ENCODE data around the gene PACRG. TPM values are rescaled to one million over a fixed set of nuclear protein-coding genes. Genes with fewer than 3 reads are reported as not detected.

PACRG gene
- polyA plus RNA-seq, 1 donor (not counting 4 experiments of a cell fraction or from before 2014, with no cell fraction given), result 0.31 TPM

DNA sequence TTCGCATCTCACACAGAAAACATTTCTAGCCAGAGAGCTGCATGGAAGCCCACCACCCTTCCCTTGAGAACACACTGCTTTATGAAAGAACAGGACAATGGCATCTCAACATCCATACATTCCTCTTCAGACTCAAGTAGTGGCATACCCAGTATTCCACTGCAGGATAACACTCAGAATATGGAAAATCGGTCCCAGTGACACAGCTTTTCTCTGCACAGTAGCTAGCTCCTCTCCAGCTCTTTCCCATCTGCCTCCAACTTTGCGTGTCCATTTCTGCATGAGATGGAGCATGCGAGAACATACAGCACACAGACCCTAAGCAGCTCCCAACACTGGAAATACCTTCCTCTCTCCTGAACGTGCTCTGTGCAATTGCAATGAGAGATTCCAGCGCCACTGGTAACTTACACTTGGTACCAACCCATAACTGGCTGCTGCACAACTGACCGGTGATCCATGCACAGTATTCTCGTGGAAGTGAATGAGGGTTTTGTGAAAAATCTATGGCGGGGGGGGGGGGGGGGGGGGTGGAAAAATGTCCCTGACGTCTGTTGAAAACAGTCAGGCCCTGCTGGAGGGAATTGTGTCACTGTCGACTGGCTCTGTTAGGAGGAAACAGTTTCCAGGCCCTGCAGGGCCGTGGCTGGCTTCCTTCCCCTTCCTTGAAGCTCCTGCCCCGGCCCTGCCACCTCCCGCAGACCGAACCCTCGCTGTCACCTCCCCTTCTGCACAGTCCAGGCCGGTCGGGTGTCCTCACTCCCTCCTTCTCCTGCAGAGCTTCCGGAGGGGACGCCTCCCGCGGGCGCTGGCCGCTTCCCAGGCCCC is 420.9 kb downstream of the PACRG start:
- no peak for DNase-seq (ENCODE audit: low read depth, low spot score)
- Histone ChIP-seq H3K9me3 (ENCODE audit: control insufficient read depth, low read depth, low read length) (peaks cover 2% of the 10 kb centered on the region), H3K4me3 (ENCODE audit: control insufficient read depth in 2 of 3, extremely low read depth in 1 of 3, insufficient read depth in 2 of 3, low read depth in 1 of 3, low read length in 3 of 3) (no peak overlapping the region), H4K20me1 (ENCODE audit: control insufficient read depth, extremely low read depth, insufficient read depth, low read length) (no peaks in the 10 kb centered on the region), H3K4me1 (ENCODE audit: control insufficient read depth, extremely low read depth, insufficient read depth, low read length) (no peaks in the 10 kb centered on the region), H2AFZ (ENCODE audit: control insufficient read depth, low read length) (no peak overlapping the region), H3K9me1 (ENCODE audit: control insufficient read depth, extremely low read depth, insufficient read depth, low read length) (no peaks in the 10 kb centered on the region), H3K27me3 (ENCODE audit: control insufficient read depth, extremely low read depth, insufficient read depth, low read length) (no peaks in the 10 kb centered on the region), H3K27ac (ENCODE audit: control insufficient read depth, insufficient read depth, low read length) (no peak overlapping the region), H3K36me3 (ENCODE audit: control insufficient read depth in 2 of 2, extremely low read depth in 1 of 2, insufficient read depth in 2 of 2, low read length in 2 of 2) (no peaks in the 10 kb centered on the region), H3K79me2 (ENCODE audit: control insufficient read depth, insufficient read depth, low read length) (no peaks in the 10 kb centered on the region), H3K4me2 (ENCODE audit: control insufficient read depth, extremely low read depth, insufficient read depth, low read depth, low read length) (no peak overlapping the region), H3K9ac (ENCODE audit: control insufficient read depth, extremely low read depth, insufficient read depth, low read length) (no peak overlapping the region)
- FAIRE-seq, result no peak
- TF ChIP-seq EZH2 (IDR thresholded peaks at IDR 0.05; ENCODE audit: low read length), result no peak
- TF ChIP-seq, protein P1, sequence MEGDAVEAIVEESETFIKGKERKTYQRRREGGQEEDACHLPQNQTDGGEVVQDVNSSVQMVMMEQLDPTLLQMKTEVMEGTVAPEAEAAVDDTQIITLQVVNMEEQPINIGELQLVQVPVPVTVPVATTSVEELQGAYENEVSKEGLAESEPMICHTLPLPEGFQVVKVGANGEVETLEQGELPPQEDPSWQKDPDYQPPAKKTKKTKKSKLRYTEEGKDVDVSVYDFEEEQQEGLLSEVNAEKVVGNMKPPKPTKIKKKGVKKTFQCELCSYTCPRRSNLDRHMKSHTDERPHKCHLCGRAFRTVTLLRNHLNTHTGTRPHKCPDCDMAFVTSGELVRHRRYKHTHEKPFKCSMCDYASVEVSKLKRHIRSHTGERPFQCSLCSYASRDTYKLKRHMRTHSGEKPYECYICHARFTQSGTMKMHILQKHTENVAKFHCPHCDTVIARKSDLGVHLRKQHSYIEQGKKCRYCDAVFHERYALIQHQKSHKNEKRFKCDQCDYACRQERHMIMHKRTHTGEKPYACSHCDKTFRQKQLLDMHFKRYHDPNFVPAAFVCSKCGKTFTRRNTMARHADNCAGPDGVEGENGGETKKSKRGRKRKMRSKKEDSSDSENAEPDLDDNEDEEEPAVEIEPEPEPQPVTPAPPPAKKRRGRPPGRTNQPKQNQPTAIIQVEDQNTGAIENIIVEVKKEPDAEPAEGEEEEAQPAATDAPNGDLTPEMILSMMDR (optimal IDR thresholded peaks at IDR 0.05 in 1 of 3, IDR thresholded peaks at IDR 0.05 in 1 of 3, conservative IDR thresholded peaks at IDR 0.05 in 1 of 3; ENCODE audit: extremely low read depth in 1 of 3, insufficient read depth in 2 of 3, low read length in 3 of 3), result no peak
- dilution Hi-C loops (cut with MboI; ENCODE audit: extremely low pct_ligation_motif_present, low sequenced_read_pairs), result no loop called here

DNA sequence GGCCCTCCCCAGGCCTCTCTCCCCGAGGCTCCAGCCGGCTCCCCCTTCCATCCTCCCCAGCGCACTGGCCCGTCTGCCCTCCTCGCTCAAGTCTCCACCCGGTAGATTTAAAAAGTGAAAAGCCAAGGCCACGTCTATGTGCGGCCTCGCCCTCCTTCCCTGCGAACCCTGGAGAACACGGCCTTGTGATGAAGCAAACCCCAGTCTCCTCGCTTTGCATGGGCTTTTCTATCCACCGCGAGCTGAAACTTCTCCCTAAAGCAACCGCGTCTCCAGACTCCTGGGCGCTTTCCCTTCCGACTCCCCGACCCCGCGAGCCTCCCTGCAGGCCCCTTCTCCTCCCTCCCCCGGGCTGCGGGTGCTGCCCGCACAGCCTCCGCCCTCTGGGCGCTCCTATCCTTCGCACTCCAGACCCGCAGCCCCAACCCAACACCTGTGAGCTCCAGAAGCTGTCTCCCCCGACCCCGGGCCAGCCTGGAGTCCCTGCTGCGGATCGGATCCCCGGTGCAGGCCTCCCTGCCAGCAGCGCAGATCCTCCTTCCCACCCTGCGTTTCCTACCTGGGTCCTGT is 421.6 kb downstream of the PACRG start:
- no peak for FAIRE-seq
- Histone ChIP-seq H3K9me3 (ENCODE audit: control insufficient read depth, low read depth, low read length) (peaks cover 2% of the 10 kb centered on the region), H3K27me3 (ENCODE audit: control insufficient read depth, extremely low read depth, insufficient read depth, low read length) (no peaks in the 10 kb centered on the region), H3K36me3 (ENCODE audit: control insufficient read depth in 2 of 2, extremely low read depth in 1 of 2, insufficient read depth in 2 of 2, low read length in 2 of 2) (no peaks in the 10 kb centered on the region), H3K9me1 (ENCODE audit: control insufficient read depth, extremely low read depth, insufficient read depth, low read length) (no peaks in the 10 kb centered on the region), H3K4me3 (ENCODE audit: control insufficient read depth in 2 of 3, extremely low read depth in 1 of 3, insufficient read depth in 2 of 3, low read depth in 1 of 3, low read length in 3 of 3) (no peak overlapping the region), H3K4me2 (ENCODE audit: control insufficient read depth, extremely low read depth, insufficient read depth, low read depth, low read length) (no peak overlapping the region), H3K79me2 (ENCODE audit: control insufficient read depth, insufficient read depth, low read length) (no peaks in the 10 kb centered on the region), H3K27ac (ENCODE audit: control insufficient read depth, insufficient read depth, low read length) (no peak overlapping the region), H2AFZ (ENCODE audit: control insufficient read depth, low read length) (no peak overlapping the region), H3K4me1 (ENCODE audit: control insufficient read depth, extremely low read depth, insufficient read depth, low read length) (no peaks in the 10 kb centered on the region), H3K9ac (ENCODE audit: control insufficient read depth, extremely low read depth, insufficient read depth, low read length) (no peak overlapping the region), H4K20me1 (ENCODE audit: control insufficient read depth, extremely low read depth, insufficient read depth, low read length) (no peaks in the 10 kb centered on the region)
- dilution Hi-C loops (cut with MboI; ENCODE audit: extremely low pct_ligation_motif_present, low sequenced_read_pairs), result no loop called here
- TF ChIP-seq, protein P1 (optimal IDR thresholded peaks at IDR 0.05 in 1 of 3, IDR thresholded peaks at IDR 0.05 in 1 of 3, conservative IDR thresholded peaks at IDR 0.05 in 1 of 3; ENCODE audit: extremely low read depth in 1 of 3, insufficient read depth in 2 of 3, low read length in 3 of 3), result no peak
- TF ChIP-seq EZH2 (IDR thresholded peaks at IDR 0.05; ENCODE audit: low read length), result no peak
- no peak for DNase-seq (ENCODE audit: low read depth, low spot score)
